NCI-H226 (cell line): ENCODE measurements around the gene HSD17B7.
"Not testable (repeated sequence)": the region's sequence is repeated elsewhere in the genome, so short reads cannot be mapped to it uniquely, and the experiment has no call there.

Experiments used
- DNase-seq: peaks from one replicate; pipeline ENCODE4 v3.0.0-alpha.2; 2015

The HSD17B7 gene

GRCh38 chr1:162790303-162790984, at the start of gene HSD17B7:
Gene HSD17B7, plus strand, starts transcription at chr1:162790702. Its CDS starts 99 bp downstream, at chr1:162790801.
- DNase-seq, result peak; percentile 29

- DNase-seq, result no peak
Measured at GRCh38 chr1:162740755-162741154, 49.7 kb upstream of the HSD17B7 start.

GRCh38 chr1:162741574-162741973, 48.9 kb upstream of the HSD17B7 start:
- DNase-seq, result no peak

GRCh38 chr1:162746264-162746942, 44.1 kb upstream of the HSD17B7 start:
- not testable (repeated sequence) for DNase-seq

GRCh38 chr1:162753001-162753658, 37.4 kb upstream of the HSD17B7 start:
- DNase-seq, result no peak

GRCh38 chr1:162753998-162754585, 36.4 kb upstream of the HSD17B7 start:
- DNase-seq, result no peak

GRCh38 chr1:162755306-162755705, 35.2 kb upstream of the HSD17B7 start:
- no peak for DNase-seq

GRCh38 chr1:162756523-162756922, 34.0 kb upstream of the HSD17B7 start:
- DNase-seq, result peak; percentile 64

GRCh38 chr1:162757476-162757875, 33.0 kb upstream of the HSD17B7 start:
- DNase-seq, result peak; percentile 39

GRCh38 chr1:162765788-162766187, 24.7 kb upstream of the HSD17B7 start:
- DNase-seq, result no peak

- no peak for DNase-seq
Measured at GRCh38 chr1:162772571-162773154, 17.8 kb upstream of the HSD17B7 start.

GRCh38 chr1:162774007-162774406, 16.5 kb upstream of the HSD17B7 start:
- no peak for DNase-seq

GRCh38 chr1:162779043-162779442, 11.5 kb upstream of the HSD17B7 start:
- DNase-seq, result no peak

- no peak for DNase-seq
Measured at GRCh38 chr1:162782671-162783070, 7.8 kb upstream of the HSD17B7 start.

- not testable (repeated sequence) for DNase-seq
Measured at GRCh38 chr1:162784926-162785325, 5.6 kb upstream of the HSD17B7 start.

GRCh38 chr1:162788783-162789182, 1.7 kb upstream of the HSD17B7 start:
- DNase-seq, result not testable (repeated sequence)

- not testable (repeated sequence) for DNase-seq
Measured at GRCh38 chr1:162790985-162791357, 469 bp downstream of the HSD17B7 start.

GRCh38 chr1:162794284-162794683, 3.8 kb downstream of the HSD17B7 start:
- not testable (repeated sequence) for DNase-seq

- not testable (repeated sequence) for DNase-seq
Measured at GRCh38 chr1:162796617-162797279, 6.2 kb downstream of the HSD17B7 start.

GRCh38 chr1:162799995-162800830, 9.7 kb downstream of the HSD17B7 start:
- DNase-seq, result peak; percentile 28

GRCh38 chr1:162807503-162807902, 17.0 kb downstream of the HSD17B7 start:
- not testable (repeated sequence) for DNase-seq

GRCh38 chr1:162812357-162812756, 21.9 kb downstream of the HSD17B7 start:
- not testable (repeated sequence) for DNase-seq
